LNCaP clone FGC (cell line): ENCODE measurements around the gene PALM.
"Not testable (repeated sequence)": the region's sequence is repeated elsewhere in the genome, so short reads cannot be mapped to it uniquely, and the experiment has no call there.

Source experiments
- DNase-seq: peaks from one replicate; pipeline ENCODE4 v3.0.0-alpha.2; 2011; ENCODE audit warnings: low read depth
- H3K4me3 ChIP-seq: 2 replicates; pipeline ENCODE4 v1.5.1; 2011; ENCODE audit warnings: mild to moderate bottlenecking, low read depth, low read length, control low read depth
- TF ChIP-seq, protein P1 (sequence below): IDR thresholded peaks from 2 replicates; pipeline ENCODE4 v1.5.1; 2012; ENCODE audit warnings: mild to moderate bottlenecking; ENCODE audit not compliant: control insufficient read depth, insufficient read depth; ENCODE audit errors: extremely low read depth

PALM gene

DNA sequence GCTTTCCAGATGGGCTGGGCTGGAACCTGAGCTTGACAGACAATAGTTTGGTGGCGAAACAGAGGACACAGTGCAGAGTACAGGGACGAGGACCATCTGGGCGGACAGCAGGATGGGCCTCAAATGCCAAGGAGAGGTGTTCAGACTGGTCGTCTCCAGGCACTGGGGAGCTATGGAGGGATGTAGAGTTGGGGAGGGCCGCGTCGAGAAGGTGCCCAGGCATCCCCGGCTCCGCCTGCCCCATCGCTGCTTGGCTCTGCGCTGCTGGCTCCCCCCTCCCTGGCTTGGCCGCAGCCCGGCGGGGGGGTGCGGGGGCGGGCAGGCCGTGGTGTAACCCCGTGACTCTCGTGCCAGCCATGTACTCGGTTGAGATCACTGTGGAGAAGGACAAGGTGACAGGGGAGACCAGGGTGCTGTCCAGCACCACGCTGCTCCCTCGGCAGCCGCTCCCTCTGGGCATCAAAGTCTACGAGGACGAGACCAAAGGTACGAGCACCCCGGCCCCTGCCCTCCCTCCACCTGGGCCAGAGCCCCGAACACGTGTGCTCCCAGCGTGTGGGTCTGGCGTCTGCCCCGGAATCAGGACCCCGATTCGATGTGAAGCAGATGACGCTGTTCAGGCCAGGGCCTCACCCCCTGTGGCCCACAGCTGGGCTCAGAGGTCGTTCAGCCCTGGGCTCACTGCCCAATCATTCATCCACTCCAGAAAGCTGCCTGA is 31.4 kb downstream of the PALM start:
- H3K4me3 ChIP-seq: no peak overlapping the region
- TF ChIP-seq, protein P1, sequence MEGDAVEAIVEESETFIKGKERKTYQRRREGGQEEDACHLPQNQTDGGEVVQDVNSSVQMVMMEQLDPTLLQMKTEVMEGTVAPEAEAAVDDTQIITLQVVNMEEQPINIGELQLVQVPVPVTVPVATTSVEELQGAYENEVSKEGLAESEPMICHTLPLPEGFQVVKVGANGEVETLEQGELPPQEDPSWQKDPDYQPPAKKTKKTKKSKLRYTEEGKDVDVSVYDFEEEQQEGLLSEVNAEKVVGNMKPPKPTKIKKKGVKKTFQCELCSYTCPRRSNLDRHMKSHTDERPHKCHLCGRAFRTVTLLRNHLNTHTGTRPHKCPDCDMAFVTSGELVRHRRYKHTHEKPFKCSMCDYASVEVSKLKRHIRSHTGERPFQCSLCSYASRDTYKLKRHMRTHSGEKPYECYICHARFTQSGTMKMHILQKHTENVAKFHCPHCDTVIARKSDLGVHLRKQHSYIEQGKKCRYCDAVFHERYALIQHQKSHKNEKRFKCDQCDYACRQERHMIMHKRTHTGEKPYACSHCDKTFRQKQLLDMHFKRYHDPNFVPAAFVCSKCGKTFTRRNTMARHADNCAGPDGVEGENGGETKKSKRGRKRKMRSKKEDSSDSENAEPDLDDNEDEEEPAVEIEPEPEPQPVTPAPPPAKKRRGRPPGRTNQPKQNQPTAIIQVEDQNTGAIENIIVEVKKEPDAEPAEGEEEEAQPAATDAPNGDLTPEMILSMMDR: no peak
- no peak for DNase-seq

DNA sequence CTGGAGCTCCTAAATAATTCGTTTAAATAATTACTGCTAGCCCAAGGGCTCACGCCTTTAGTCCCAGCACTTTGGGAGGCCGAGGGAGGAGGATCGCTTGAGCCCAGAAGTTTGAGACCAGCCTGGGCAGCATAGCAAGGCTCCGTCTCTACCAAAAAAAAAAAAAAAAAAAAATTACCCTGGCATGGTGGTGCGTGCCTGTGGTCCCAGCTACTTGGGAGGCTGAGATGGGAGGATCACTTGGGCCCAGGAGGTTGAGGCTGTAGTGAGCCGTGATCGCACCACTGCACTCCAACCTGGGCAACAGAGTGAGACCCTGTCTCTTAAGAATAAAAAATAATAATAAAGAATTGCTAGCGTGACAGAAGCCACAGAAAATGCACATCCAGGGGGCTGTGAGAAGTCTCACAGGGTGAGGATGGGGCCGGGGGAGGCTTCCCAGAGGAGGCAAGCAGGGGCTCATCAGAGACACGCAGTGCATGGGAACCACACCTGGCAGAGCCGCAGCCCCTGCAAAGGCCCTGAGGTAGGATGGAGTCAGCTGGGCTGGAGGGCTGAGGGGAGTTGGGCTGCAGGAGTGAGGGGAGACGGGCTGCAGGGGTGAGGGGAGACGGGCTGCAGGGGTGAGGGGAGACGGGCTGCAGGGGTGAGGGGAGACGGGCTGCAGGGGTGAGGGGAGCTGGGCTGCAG is 32.2 kb downstream of the PALM start:
- not testable (repeated sequence) for H3K4me3 ChIP-seq, DNase-seq

DNA sequence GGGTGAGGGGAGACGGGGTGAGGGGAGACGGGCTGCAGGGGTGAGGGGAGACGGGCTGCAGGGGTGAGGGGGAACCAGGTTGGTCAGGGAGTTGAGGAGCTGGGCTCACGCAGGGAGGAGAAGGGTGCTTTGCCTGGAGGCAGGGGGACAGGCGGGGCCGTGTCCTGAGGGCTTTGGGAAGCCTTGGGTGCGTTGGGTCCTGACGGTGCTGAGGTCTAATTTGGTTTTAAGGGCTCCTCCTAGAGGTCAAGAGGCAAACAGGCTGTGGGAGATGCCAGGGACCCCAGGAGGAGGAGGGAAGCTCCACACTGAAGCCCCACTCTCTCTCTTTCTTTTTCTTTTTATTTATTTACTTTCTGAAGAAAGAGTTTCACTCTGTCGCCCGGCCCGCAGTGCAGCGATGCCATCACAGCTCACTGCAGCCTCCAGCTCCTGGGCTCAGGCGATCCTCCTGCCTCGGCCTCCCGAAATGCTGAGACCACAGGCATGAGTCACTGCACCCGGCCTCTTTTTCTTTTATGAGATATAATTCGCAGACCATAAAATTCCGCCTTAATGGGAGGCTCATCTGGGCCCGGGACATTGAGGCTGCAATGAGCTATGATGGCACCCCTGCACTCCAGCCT is 32.9 kb downstream of the PALM start:
- TF ChIP-seq, protein P1: no peak
- DNase-seq: no peak
- no peak overlapping the region for H3K4me3 ChIP-seq

DNA sequence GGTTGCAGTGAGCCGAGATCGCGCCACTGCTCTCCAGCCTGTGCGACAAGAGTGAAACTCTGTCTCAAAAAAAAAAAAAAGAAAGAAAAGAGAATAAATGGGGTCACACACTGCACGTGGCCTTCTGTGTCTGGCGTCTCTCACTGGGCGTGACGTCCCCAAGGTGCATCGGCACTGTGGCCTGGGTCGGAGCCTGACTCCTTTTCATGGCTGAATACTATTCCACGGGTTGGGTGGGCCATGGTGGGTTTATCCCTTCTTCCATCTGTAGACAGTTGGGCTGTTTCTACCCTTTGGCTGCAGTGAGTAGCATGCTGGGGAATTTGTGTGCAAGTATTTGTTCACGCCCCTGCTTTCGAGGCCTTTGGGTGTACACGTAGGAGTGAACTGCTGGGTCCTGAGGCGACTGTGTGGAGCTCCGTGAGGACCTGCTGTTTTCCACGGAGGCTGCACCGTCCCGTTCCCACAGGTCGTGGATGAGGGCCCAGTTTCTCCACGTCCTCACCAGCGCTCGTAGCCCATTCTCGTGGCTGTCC is 33.9 kb downstream of the PALM start:
- TF ChIP-seq, protein P1: no peak
- no peak overlapping the region for H3K4me3 ChIP-seq
- DNase-seq: no peak

DNA sequence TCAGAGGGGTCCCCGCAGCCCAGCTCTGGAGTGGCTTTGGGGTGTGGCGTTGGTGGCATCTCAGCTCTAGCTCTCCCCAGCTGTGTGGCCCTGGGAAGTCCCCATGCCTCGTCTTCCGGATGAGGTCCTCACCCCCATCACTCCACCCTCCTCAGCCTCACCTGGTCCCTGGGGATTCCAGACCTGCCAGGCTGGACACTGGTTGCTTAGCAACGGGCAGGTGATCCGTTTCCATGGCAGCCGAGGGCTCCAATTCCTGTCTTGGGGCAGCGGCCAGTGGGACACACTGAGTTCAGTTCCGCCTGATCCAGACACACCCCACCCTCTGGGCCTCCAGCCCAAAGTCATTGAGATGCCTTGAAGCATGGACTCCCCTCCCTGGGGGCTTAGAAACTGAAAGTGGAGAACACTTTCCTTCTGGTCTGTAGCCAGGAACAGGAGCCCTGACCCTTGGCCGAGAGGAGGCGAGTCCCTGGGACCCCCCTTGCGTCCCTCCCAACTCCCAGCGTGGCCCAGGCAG is 34.5 kb downstream of the PALM start:
- DNase-seq: no peak
- no peak overlapping the region for H3K4me3 ChIP-seq
- TF ChIP-seq, protein P1: no peak

DNA sequence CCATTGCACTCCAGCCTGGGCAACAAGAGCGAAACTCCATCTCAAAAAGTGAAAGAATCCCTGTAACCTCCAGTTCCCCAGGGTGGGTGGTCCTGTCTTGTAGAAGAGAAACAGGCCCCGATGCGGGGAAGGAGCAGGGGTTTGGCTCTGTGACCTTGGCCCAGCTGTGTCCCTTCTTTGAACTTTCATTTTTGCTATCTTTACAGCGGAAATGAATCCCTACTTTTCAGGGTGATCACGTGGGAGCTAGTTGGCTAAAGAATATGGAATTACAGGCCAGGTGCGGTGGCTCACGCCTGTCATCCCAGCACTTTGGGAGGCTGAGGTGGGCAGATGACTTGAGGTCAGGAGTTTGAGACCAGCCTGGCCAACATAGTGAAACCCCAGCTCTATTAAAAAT is 36.4 kb downstream of the PALM start:
- not testable (repeated sequence) for H3K4me3 ChIP-seq, DNase-seq

DNA sequence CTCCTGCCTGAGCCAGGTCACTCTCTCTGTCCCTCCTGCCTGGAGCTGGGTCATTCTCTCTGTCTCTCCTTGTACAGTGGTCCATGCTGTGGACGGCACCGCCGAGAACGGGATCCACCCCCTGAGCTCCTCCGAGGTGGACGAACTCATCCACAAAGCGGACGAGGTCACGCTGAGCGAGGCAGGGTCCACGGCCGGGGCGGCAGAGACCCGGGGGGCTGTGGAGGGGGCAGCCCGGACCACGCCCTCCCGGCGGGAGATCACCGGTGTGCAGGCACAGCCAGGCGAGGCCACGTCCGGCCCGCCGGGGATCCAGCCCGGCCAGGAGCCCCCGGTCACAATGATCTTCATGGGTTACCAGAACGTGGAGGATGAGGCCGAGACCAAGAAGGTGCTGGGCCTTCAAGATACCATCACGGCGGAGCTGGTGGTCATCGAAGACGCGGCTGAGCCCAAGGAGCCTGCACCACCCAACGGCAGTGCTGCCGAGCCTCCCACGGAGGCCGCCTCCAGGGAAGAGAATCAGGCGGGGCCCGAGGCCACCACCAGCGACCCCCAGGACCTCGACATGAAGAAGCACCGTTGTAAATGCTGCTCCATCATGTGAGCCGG is 37.6 kb downstream of the PALM start:
- TF ChIP-seq, protein P1: no peak
- no peak overlapping the region for H3K4me3 ChIP-seq
- DNase-seq: no peak
